OCI-M2 (cell line): ENCODE data around the gene IYD.
"Not testable (repeated sequence)": the region's sequence is repeated elsewhere in the genome, so short reads cannot be mapped to it uniquely, and the experiment has no call there.

Experiments
- DNase-seq: peaks from one replicate; lab custom pipeline; 2025; ENCODE audit not compliant: unreplicated experiment; lab: John Stamatoyannopoulos, UW

The IYD gene

GRCh38 chr6:150352321-150353296 lies 16.2 kb upstream of the IYD start:
- no peak for DNase-seq

- DNase-seq, result no peak
These were observed 15.4 kb upstream of the IYD start for GRCh38 chr6:150353445-150353844.

GRCh38 chr6:150354754-150355571 lies 13.8 kb upstream of the IYD start:
- no peak for DNase-seq

- no peak for DNase-seq
These were observed 12.9 kb upstream of the IYD start for GRCh38 chr6:150355932-150356331.

GRCh38 chr6:150361876-150362275 lies 6.9 kb upstream of the IYD start:
- no peak for DNase-seq

- no peak for DNase-seq
These were observed 5.1 kb upstream of the IYD start for GRCh38 chr6:150363733-150364132.

- no peak for DNase-seq
These were observed 2.6 kb upstream of the IYD start for GRCh38 chr6:150366118-150366778.

GRCh38 chr6:150369408-150369807 lies 596 bp downstream of the IYD start:
- no peak for DNase-seq

- no peak for DNase-seq
These were observed 1.3 kb downstream of the IYD start for GRCh38 chr6:150370112-150370511.

- no peak for DNase-seq
These were observed 2.5 kb downstream of the IYD start for GRCh38 chr6:150371356-150371755.

GRCh38 chr6:150372051-150372450 lies 3.2 kb downstream of the IYD start:
- no peak for DNase-seq

GRCh38 chr6:150373260-150373701 lies 4.5 kb downstream of the IYD start:
- DNase-seq, result no peak

GRCh38 chr6:150374346-150374745 lies 5.5 kb downstream of the IYD start:
- not testable (repeated sequence) for DNase-seq

GRCh38 chr6:150377211-150377781 lies 8.5 kb downstream of the IYD start:
- no peak for DNase-seq

GRCh38 chr6:150380256-150380655 lies 11.4 kb downstream of the IYD start:
- no peak for DNase-seq

GRCh38 chr6:150382171-150382570 lies 13.4 kb downstream of the IYD start:
- no peak for DNase-seq

GRCh38 chr6:150391414-150391813 lies 22.6 kb downstream of the IYD start:
- DNase-seq, result no peak

GRCh38 chr6:150391890-150392289 lies 23.1 kb downstream of the IYD start:
- no peak for DNase-seq

- no peak for DNase-seq
These were observed 23.8 kb downstream of the IYD start for GRCh38 chr6:150392452-150393220.
